Upper lobe of right lung (tissue), 1 donor: ENCODE results near the gene ATP11B. TPM values are rescaled to one million over a fixed set of nuclear protein-coding genes. Genes with fewer than 3 reads are reported as not detected.

Experiments used
- ATAC-seq: fragments of 200-7000 bp; cut with Tn5 transposase; one replicate; pipeline ENCODE4 v1.9.1; 2020; ENCODE audit warnings: mild to moderate bottlenecking, moderate library complexity
- DNase-seq: peaks from one replicate; pipeline ENCODE4 v3.0.0-alpha.2; 2020
- H3K27ac ChIP-seq: fragments of 200-600 bp; one replicate; pipeline ENCODE4 v1.8.0; 2022
- H3K27me3 ChIP-seq: fragments of 200-600 bp; one replicate; pipeline ENCODE4 v1.8.0; 2022; ENCODE audit warnings: mild to moderate bottlenecking
- H3K36me3 ChIP-seq: fragments of 200-600 bp; one replicate; pipeline ENCODE4 v1.8.0; 2022
- H3K4me1 ChIP-seq: fragments of 200-600 bp; one replicate; pipeline ENCODE4 v1.8.0; 2022
- H3K4me3 ChIP-seq: fragments of 200-600 bp; one replicate; pipeline ENCODE4 v1.8.0; 2022; ENCODE audit warnings: mild to moderate bottlenecking
- H3K9me3 ChIP-seq: fragments of 200-600 bp; one replicate; pipeline ENCODE4 v1.8.0; 2022
- CTCF ChIP-seq: fragments of 200-600 bp; IDR thresholded peaks from one replicate; pipeline ENCODE4 v1.8.0; 2022; ENCODE audit warnings: antibody characterized with exemption
- intact Hi-C: fragments of 100-400 bp; cut with DNase I; formaldehyde crosslinking; loops from one replicate; pipeline ENCODE4 v1.11.0; 2022
- total RNA-seq: library from RNA; stranded (reverse); fragmentation: NEBNext Ultra II Directional; extraction: Animal tissue kit (Norgen Biotek cat#: 25700); gene quantifications from one replicate; pipeline ENCODE4 v1.2.1, GENCODE V29; 2021
- donor health status: DM: no; HTN: yes; CAD: no; lungs with severe emphysema.

The ATP11B gene
- total RNA-seq, 1 donor from 2014 or later: 70.7 TPM

GRCh38 chr3:182908471-182908870 lies 115.2 kb downstream of the ATP11B start:
- H3K4me1 ChIP-seq: no peaks in the 10 kb centered on the region
- no peak overlapping the region for H3K4me3 ChIP-seq
- ATAC-seq: no peak
- no peak for DNase-seq
- no peak overlapping the region for H3K27ac ChIP-seq
- H3K9me3 ChIP-seq: no peaks in the 10 kb centered on the region
- TF ChIP-seq CTCF: no peak
- peaks cover 39% of the 10 kb centered on the region for H3K36me3 ChIP-seq
- no peaks in the 10 kb centered on the region for H3K27me3 ChIP-seq
- intact Hi-C loops: no loop called here

- peak; percentile 52 for TF ChIP-seq CTCF
- intact Hi-C loops: no loop called here
- no peak overlapping the region for H3K27ac ChIP-seq
- no peaks in the 10 kb centered on the region for H3K27me3 ChIP-seq
- ATAC-seq (no peak), DNase-seq (no peak)
- no peaks in the 10 kb centered on the region for H3K4me1 ChIP-seq
- no peaks in the 10 kb centered on the region for H3K9me3 ChIP-seq
- no peak overlapping the region for H3K4me3 ChIP-seq
- H3K36me3 ChIP-seq: peaks cover 39% of the 10 kb centered on the region
Observed at GRCh38 chr3:182909318-182910040, 116.2 kb downstream of the ATP11B start.

- H3K27ac ChIP-seq: no peak overlapping the region
- H3K27me3 ChIP-seq: no peaks in the 10 kb centered on the region
- intact Hi-C loops: no loop called here
- no peak for DNase-seq
- no peaks in the 10 kb centered on the region for H3K4me1 ChIP-seq
- H3K4me3 ChIP-seq: no peak overlapping the region
- no peak for ATAC-seq
- no peak for TF ChIP-seq CTCF
- H3K36me3 ChIP-seq: peaks cover 45% of the 10 kb centered on the region
- no peaks in the 10 kb centered on the region for H3K9me3 ChIP-seq
Observed at GRCh38 chr3:182910936-182911781, 117.9 kb downstream of the ATP11B start.

GRCh38 chr3:182911782-182912111 lies 118.4 kb downstream of the ATP11B start:
- H3K9me3 ChIP-seq: no peaks in the 10 kb centered on the region
- H3K36me3 ChIP-seq: peaks cover 39% of the 10 kb centered on the region
- ATAC-seq (no peak), DNase-seq (no peak)
- no peak overlapping the region for H3K27ac ChIP-seq
- H3K4me3 ChIP-seq: no peak overlapping the region
- intact Hi-C loops: no loop called here
- no peaks in the 10 kb centered on the region for H3K27me3 ChIP-seq
- no peak for TF ChIP-seq CTCF
- no peaks in the 10 kb centered on the region for H3K4me1 ChIP-seq

GRCh38 chr3:182912474-182912873 lies 119.2 kb downstream of the ATP11B start:
- no peak for TF ChIP-seq CTCF
- no peaks in the 10 kb centered on the region for H3K27me3 ChIP-seq
- intact Hi-C loops: no loop called here
- H3K4me1 ChIP-seq: no peaks in the 10 kb centered on the region
- no peak overlapping the region for H3K4me3 ChIP-seq
- H3K36me3 ChIP-seq: peaks cover 34% of the 10 kb centered on the region
- H3K9me3 ChIP-seq: no peaks in the 10 kb centered on the region
- DNase-seq: no peak
- no peak for ATAC-seq
- H3K27ac ChIP-seq: no peak overlapping the region
